Stimulated activated naive CD8-positive, alpha-beta T cell treated with anti-CD3 and anti-CD28 coated beads, Interleukin-15, amount 100 ng/mL, for 72 hours (primary cell): Measurements from ENCODE around the gene OR11A1.

Experiments used
- ATAC-seq: fragments of 150-1000 bp; cut with Tn5 transposase; 2 replicates; pipeline ENCODE4 v1.10.0; 2021; ENCODE audit warnings: mild to moderate bottlenecking, moderate library complexity
- DNase-seq, 2 donors: peaks; one replicate each; pipeline ENCODE4 v3.0.0; 2021 to 2022
- H3K27ac Mint-ChIP-seq, 2 donors: one replicate each; pipeline ENCODE4 v1.8.0; 2022; ENCODE audit warnings: mild to moderate bottlenecking in 2 of 2, mixed read lengths in 2 of 2, moderate library complexity in 2 of 2
- H3K27me3 Mint-ChIP-seq: one replicate; pipeline ENCODE4 v1.8.0; 2022; ENCODE audit warnings: mixed read lengths
- H3K4me1 Mint-ChIP-seq: one replicate; pipeline ENCODE4 v1.8.0; 2022; ENCODE audit warnings: mild to moderate bottlenecking, mixed read lengths
- H3K4me3 Mint-ChIP-seq, 2 donors: one replicate each; pipeline ENCODE4 v1.8.0; 2022; ENCODE audit warnings: mild to moderate bottlenecking in 2 of 2, mixed read lengths in 2 of 2, moderate library complexity in 1 of 2
- H3K9me3 Mint-ChIP-seq, 2 donors: one replicate each; pipeline ENCODE4 v1.8.0; 2022; ENCODE audit warnings: mixed read lengths in 2 of 2

The OR11A1 gene, protein sequence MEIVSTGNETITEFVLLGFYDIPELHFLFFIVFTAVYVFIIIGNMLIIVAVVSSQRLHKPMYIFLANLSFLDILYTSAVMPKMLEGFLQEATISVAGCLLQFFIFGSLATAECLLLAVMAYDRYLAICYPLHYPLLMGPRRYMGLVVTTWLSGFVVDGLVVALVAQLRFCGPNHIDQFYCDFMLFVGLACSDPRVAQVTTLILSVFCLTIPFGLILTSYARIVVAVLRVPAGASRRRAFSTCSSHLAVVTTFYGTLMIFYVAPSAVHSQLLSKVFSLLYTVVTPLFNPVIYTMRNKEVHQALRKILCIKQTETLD

GRCh38 chr6:29456971-29457370 is at the start of gene OR11A1, which contains the start of gene OR2H1:
TSS of gene OR11A1 (minus strand) at chr6:29457071. CDS start at chr6:29427641, 29,430 bp downstream.
TSS of gene OR2H1 (plus strand) at chr6:29457155. CDS start at chr6:29461770, 4,615 bp downstream.
- H3K27ac Mint-ChIP-seq, result no peak within 1 kb of the TSS
- no peaks in the 10 kb centered on the region for H3K9me3 Mint-ChIP-seq
- H3K27me3 Mint-ChIP-seq, result peaks cover 39% of the 10 kb centered on the region
- H3K4me3 Mint-ChIP-seq, result no peak within 1 kb of the TSS
- no peak for ATAC-seq
- no peak for DNase-seq
- no peaks in the 10 kb centered on the region for H3K4me1 Mint-ChIP-seq

DNA sequence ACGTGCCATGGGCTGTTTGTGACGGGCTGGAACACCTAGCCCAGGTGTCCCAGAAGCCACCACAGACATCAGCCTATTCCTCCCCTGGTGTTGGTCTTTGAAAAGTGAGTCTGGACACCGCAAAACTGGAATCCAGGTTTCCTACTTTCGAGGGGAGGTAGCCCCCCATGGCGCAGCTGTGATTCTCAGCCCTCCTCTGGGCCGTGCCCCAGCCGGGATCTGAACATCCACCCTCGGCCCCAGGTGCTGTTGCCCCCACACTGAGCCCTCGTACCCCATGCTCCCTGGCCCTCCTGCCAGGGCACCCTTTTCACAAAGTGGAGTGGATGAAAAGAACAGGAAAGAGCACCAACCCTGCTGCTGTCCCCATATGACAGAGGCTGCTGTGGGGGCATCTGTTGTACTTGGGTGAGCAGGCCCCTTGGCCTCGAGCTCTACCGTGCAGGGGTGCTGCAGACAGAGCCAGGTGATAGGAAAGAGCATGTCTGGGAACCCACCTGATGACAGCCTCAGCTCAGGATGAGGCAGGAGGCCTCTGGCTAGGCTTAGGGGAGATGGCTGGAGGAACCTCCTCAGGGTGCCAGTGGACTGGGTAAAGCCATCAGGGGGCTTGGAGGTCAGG is 49.7 kb upstream of the OR11A1 start:
- Mint-ChIP-seq H3K4me1 (peaks cover 16% of the 10 kb centered on the region), H3K27ac (no peak overlapping the region), H3K27me3 (peaks cover 30% of the 10 kb centered on the region), H3K4me3 (no peak overlapping the region), H3K9me3 (no peaks in the 10 kb centered on the region)
- DNase-seq (no peak), ATAC-seq (no peak)

GRCh38 chr6:29505808-29506207 is 48.9 kb upstream of the OR11A1 start:
- no peak for ATAC-seq
- H3K27ac Mint-ChIP-seq, result no peak overlapping the region
- H3K4me3 Mint-ChIP-seq, result no peak overlapping the region
- H3K27me3 Mint-ChIP-seq, result peaks cover 27% of the 10 kb centered on the region
- H3K4me1 Mint-ChIP-seq, result peaks cover 13% of the 10 kb centered on the region
- DNase-seq, result no peak
- H3K9me3 Mint-ChIP-seq, result no peaks in the 10 kb centered on the region

DNA sequence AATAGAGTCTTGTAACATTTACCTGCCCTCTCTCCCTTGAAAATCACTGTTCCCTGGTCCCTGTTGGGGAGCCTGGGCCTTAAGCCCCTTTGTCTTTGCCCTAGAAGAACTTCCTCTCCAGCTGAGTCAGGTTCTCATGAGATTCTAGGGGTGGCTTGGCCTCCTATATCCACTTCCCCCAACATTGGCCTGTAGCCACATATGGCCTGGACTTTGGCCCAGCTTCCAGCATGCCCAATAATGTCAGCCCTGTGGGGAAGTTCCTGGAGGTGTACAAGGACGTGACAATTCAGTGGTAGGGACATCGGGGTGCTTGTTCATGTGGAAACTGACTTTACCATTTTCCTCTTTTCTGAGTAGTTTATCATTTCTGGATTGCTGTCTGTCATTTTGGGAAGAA is 48.1 kb upstream of the OR11A1 start:
- ATAC-seq (no peak), DNase-seq (no peak)
- no peaks in the 10 kb centered on the region for H3K9me3 Mint-ChIP-seq
- H3K4me3 Mint-ChIP-seq, result no peak overlapping the region
- H3K27me3 Mint-ChIP-seq, result peaks cover 25% of the 10 kb centered on the region
- H3K27ac Mint-ChIP-seq, result no peak overlapping the region
- H3K4me1 Mint-ChIP-seq, result peaks cover 11% of the 10 kb centered on the region

GRCh38 chr6:29502597-29502996 is 45.7 kb upstream of the OR11A1 start:
- ATAC-seq (no peak), DNase-seq (no peak)
- Mint-ChIP-seq H3K9me3 (no peaks in the 10 kb centered on the region), H3K4me1 (no peaks in the 10 kb centered on the region), H3K27ac (no peak overlapping the region), H3K27me3 (peaks cover 27% of the 10 kb centered on the region), H3K4me3 (no peak overlapping the region)

DNA sequence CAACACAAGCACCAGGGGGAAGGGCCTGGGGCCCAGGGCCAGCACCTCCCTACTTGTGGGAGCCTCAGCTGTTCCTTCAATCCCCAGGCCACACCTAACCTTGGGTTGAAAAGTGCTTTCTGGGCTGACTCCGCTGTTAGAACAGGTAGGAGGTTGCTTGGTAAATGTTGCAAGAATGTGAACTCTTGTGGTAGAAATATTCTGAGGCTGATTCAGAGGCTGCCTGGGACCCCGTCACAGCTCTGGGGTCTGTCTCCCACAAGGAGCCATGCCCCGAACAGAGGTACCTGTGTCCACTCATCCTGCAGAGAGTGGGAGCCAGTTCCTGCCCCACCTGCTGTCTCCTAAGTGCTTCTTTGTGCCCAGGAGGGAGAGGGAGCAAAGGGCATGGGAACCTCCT is 45.3 kb upstream of the OR11A1 start:
- Mint-ChIP-seq H3K4me1 (no peaks in the 10 kb centered on the region), H3K9me3 (no peaks in the 10 kb centered on the region), H3K27ac (no peak overlapping the region), H3K27me3 (peaks cover 31% of the 10 kb centered on the region), H3K4me3 (no peak overlapping the region)
- no peak for ATAC-seq
- DNase-seq, result no peak

DNA sequence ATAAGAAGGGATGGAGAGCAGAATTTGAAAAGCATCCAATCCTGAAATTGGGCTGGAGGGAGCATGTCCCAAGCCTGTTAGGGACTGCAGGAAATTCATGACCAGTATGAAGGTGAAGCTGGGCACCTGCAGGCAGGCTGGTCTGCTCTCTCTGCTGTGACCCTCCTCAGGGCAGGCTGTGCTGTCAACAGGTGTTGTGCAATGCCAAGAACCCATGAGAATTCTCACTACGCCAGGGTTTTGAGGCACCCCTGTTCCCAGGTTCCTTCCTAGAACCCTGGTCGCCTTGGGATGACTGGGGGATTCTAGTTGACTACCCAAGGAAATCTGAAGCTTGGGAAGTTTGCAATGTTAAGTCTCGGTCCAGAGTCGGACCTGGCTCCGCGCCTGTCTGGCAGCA is 44.2 kb upstream of the OR11A1 start:
- DNase-seq (no peak), ATAC-seq (no peak)
- H3K27me3 Mint-ChIP-seq, result peaks cover 39% of the 10 kb centered on the region
- H3K27ac Mint-ChIP-seq, result no peak overlapping the region
- no peaks in the 10 kb centered on the region for H3K4me1 Mint-ChIP-seq
- no peaks in the 10 kb centered on the region for H3K9me3 Mint-ChIP-seq
- H3K4me3 Mint-ChIP-seq, result no peak overlapping the region

- Mint-ChIP-seq H3K27me3 (peaks cover 42% of the 10 kb centered on the region), H3K9me3 (no peaks in the 10 kb centered on the region), H3K27ac (no peak overlapping the region), H3K4me3 (no peak overlapping the region), H3K4me1 (no peaks in the 10 kb centered on the region)
- no peak for ATAC-seq
- DNase-seq, result no peak
These were observed 43.7 kb upstream of the OR11A1 start for GRCh38 chr6:29500594-29500993.

GRCh38 chr6:29499704-29500103 is 42.8 kb upstream of the OR11A1 start:
- H3K9me3 Mint-ChIP-seq, result no peaks in the 10 kb centered on the region
- no peak overlapping the region for H3K4me3 Mint-ChIP-seq
- no peaks in the 10 kb centered on the region for H3K4me1 Mint-ChIP-seq
- H3K27me3 Mint-ChIP-seq, result peaks cover 47% of the 10 kb centered on the region
- DNase-seq (no peak), ATAC-seq (no peak)
- no peak overlapping the region for H3K27ac Mint-ChIP-seq

DNA sequence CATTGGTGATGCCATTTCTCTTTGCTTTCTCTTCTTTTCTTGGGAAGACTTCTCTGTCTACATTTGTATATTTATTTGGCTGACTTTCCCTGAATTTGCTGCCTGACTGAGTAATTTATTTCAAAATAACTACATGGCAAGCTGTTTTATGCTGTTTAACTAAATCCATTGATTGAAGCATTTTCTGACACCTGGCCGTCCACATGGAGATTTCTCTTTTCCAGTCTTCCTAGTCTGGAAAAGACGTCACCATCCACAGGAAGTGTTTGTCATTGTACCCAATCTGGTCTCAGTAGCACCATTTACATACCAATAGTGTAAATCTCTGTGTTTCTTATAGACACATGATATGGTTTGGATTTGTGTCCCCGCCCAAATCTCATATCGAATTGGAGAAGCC is 40.1 kb upstream of the OR11A1 start:
- Mint-ChIP-seq H3K9me3 (no peaks in the 10 kb centered on the region), H3K4me1 (no peaks in the 10 kb centered on the region), H3K27me3 (peaks cover 36% of the 10 kb centered on the region), H3K27ac (no peak overlapping the region), H3K4me3 (no peak overlapping the region)
- no peak for DNase-seq
- ATAC-seq, result no peak

- Mint-ChIP-seq H3K9me3 (no peaks in the 10 kb centered on the region), H3K4me3 (no peak overlapping the region), H3K4me1 (no peaks in the 10 kb centered on the region), H3K27me3 (peaks cover 33% of the 10 kb centered on the region), H3K27ac (peak overlapping the region in 1 of 2 donors; percentile 13)
- DNase-seq, result no peak
- ATAC-seq, result no peak
These were observed 38.7 kb upstream of the OR11A1 start for GRCh38 chr6:29495571-29495970.

DNA sequence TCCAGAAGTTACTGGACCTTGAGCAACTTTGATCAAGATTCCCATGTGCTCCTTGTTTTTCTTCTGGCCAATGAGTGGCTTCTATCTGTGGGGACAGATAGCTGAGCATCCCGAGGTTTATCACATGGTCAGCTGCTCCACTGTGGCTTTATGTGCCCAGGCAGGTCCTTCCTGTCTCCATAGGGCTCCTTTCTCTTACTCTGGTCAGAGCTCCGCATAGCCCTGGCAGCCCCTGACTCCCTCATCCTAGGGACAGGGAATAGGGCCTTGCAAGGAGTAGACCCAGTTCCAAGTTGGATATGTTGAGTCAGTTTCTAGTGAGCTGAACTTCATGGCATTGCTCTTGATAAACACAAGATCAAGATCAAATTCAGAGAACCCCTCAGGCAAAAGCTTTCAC is 37.3 kb upstream of the OR11A1 start:
- Mint-ChIP-seq H3K27ac (no peak overlapping the region), H3K4me1 (no peaks in the 10 kb centered on the region), H3K27me3 (peaks cover 28% of the 10 kb centered on the region), H3K9me3 (no peaks in the 10 kb centered on the region), H3K4me3 (no peak overlapping the region)
- DNase-seq, result no peak
- ATAC-seq, result no peak

DNA sequence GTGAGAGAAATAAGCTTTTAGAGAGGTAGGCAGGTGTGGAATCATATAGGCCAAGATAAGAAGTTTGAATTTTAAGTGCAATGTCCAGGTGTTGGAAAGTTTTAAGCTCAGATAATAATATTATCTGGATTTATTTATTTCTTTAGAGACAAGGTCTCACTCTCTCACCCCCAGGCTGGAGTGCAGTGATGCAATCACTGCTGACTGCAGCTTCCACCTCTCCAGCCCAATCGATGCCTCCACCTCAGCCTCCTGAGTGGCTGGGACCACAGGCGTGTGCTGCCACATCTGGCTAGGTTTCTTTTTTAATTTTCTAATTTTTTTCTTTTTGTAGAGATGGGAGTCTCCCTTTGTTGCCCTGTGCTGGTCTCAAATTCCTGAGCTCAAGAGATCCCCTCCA is 36.4 kb upstream of the OR11A1 start:
- ATAC-seq, result no peak
- Mint-ChIP-seq H3K27ac (no peak overlapping the region), H3K9me3 (no peaks in the 10 kb centered on the region)

DNA sequence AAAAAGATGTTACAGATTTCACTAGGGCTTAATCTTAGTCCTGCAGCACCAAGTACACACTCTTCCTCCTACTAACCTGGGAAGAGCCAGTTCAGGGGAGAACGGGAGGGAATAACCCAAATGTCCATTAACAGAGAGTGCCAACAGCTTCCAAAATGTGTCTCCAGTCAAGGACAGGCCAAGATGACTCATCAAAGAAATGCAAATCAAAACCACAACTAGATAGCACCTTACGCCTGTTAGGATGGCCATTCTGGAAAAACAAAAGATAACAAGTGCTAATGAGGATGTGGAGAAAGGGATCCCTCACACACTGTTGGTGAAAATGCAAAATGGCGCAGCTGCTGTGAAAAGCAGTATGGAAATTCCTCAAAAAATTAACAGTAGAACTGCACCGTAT is 34.7 kb upstream of the OR11A1 start:
- no peaks in the 10 kb centered on the region for H3K4me1 Mint-ChIP-seq
- ATAC-seq (no peak), DNase-seq (no peak)
- no peak overlapping the region for H3K27ac Mint-ChIP-seq
- peaks cover 21% of the 10 kb centered on the region for H3K27me3 Mint-ChIP-seq
- no peak overlapping the region for H3K4me3 Mint-ChIP-seq
- no peaks in the 10 kb centered on the region for H3K9me3 Mint-ChIP-seq

More for the DNA sequence above, 36.4 kb upstream of the OR11A1 start:
- no peak for DNase-seq
- Mint-ChIP-seq H3K4me1 (no peaks in the 10 kb centered on the region), H3K4me3 (no peak overlapping the region), H3K27me3 (peaks cover 21% of the 10 kb centered on the region)

GRCh38 chr6:29490552-29490951 is 33.7 kb upstream of the OR11A1 start:
- no peak overlapping the region for H3K4me3 Mint-ChIP-seq
- no peak for ATAC-seq

GRCh38 chr6:29490055-29490454 is 33.2 kb upstream of the OR11A1 start:
- H3K4me1 Mint-ChIP-seq, result no peaks in the 10 kb centered on the region
- DNase-seq (no peak), ATAC-seq (no peak)
- no peak overlapping the region for H3K27ac Mint-ChIP-seq
- no peaks in the 10 kb centered on the region for H3K9me3 Mint-ChIP-seq
- H3K4me3 Mint-ChIP-seq, result no peak overlapping the region
- peaks cover 24% of the 10 kb centered on the region for H3K27me3 Mint-ChIP-seq

More at GRCh38 chr6:29490552-29490951, 33.7 kb upstream of the OR11A1 start:
- no peak for DNase-seq
- peaks cover 26% of the 10 kb centered on the region for H3K27me3 Mint-ChIP-seq
- H3K27ac Mint-ChIP-seq, result no peak overlapping the region
- no peaks in the 10 kb centered on the region for H3K9me3 Mint-ChIP-seq
- H3K4me1 Mint-ChIP-seq, result no peaks in the 10 kb centered on the region
